Measurements from ENCODE around the gene KRTAP12-1. TPM values are rescaled to one million over a fixed set of nuclear protein-coding genes. Genes with fewer than 3 reads are reported as not detected.
"Not testable (repeated sequence)": the region's sequence is repeated elsewhere in the genome, so short reads cannot be mapped to it uniquely, and the experiment has no call there.

Gene KRTAP12-1
- total RNA-seq, 1 experiment from 2014 or later = not detected

- in situ Hi-C loops (cut with HindIII; ENCODE audit: low sequenced_read_pairs) = no loop called here
- no peak for DNase-seq (ENCODE audit: low spot score)
These were observed 19.0 kb upstream of the KRTAP12-1 start for GRCh38 chr21:44701023-44701400.

- no peak for DNase-seq (ENCODE audit: low spot score)
These were observed 18.4 kb upstream of the KRTAP12-1 start for GRCh38 chr21:44700101-44701022.

GRCh38 chr21:44699502-44700001 lies 17.6 kb upstream of the KRTAP12-1 start:
- in situ Hi-C loops (cut with HindIII; ENCODE audit: low sequenced_read_pairs) = no loop called here
- no peak for DNase-seq (ENCODE audit: low spot score)

More at GRCh38 chr21:44700101-44701022, 18.4 kb upstream of the KRTAP12-1 start:
- in situ Hi-C loops (cut with HindIII; ENCODE audit: low sequenced_read_pairs) = no loop called here

- in situ Hi-C loops (cut with HindIII; ENCODE audit: low sequenced_read_pairs) = no loop called here
These were observed 16.1 kb upstream of the KRTAP12-1 start for GRCh38 chr21:44697811-44698734.

GRCh38 chr21:44697172-44697810 lies 15.3 kb upstream of the KRTAP12-1 start, which contains the start of gene KRTAP10-12:
TSS of gene KRTAP10-12 (plus strand) at chr21:44697172. CDS start at chr21:44697202, 30 bp downstream.
- DNase-seq (ENCODE audit: low spot score) = peak; percentile 69
- in situ Hi-C loops (cut with HindIII; ENCODE audit: low sequenced_read_pairs) = not testable (repeated sequence)

More at GRCh38 chr21:44697811-44698734, 16.1 kb upstream of the KRTAP12-1 start:
- no peak for DNase-seq (ENCODE audit: low spot score)

- no peak for DNase-seq (ENCODE audit: low spot score)
These were observed 14.6 kb upstream of the KRTAP12-1 start for GRCh38 chr21:44696572-44696971.

GRCh38 chr21:44695641-44696040 lies 13.7 kb upstream of the KRTAP12-1 start:
- DNase-seq (ENCODE audit: low spot score) = no peak
- in situ Hi-C loops (cut with HindIII; ENCODE audit: low sequenced_read_pairs) = no loop called here

More at GRCh38 chr21:44696572-44696971, 14.6 kb upstream of the KRTAP12-1 start:
- in situ Hi-C loops (cut with HindIII; ENCODE audit: low sequenced_read_pairs) = no loop called here

- DNase-seq (ENCODE audit: low spot score) = no peak
- in situ Hi-C loops (cut with HindIII; ENCODE audit: low sequenced_read_pairs) = no loop called here
These were observed 13.2 kb upstream of the KRTAP12-1 start for GRCh38 chr21:44695184-44695583.

- DNase-seq (ENCODE audit: low spot score) = no peak
- in situ Hi-C loops (cut with HindIII; ENCODE audit: low sequenced_read_pairs) = no loop called here
These were observed 12.8 kb upstream of the KRTAP12-1 start for GRCh38 chr21:44694776-44695175.

GRCh38 chr21:44692798-44693512 lies 11.0 kb upstream of the KRTAP12-1 start:
- in situ Hi-C loops (cut with HindIII; ENCODE audit: low sequenced_read_pairs) = no loop called here
- no peak for DNase-seq (ENCODE audit: low spot score)

- in situ Hi-C loops (cut with HindIII; ENCODE audit: low sequenced_read_pairs) = no loop called here
- DNase-seq (ENCODE audit: low spot score) = no peak
These were observed 9.7 kb upstream of the KRTAP12-1 start for GRCh38 chr21:44691686-44692085.

GRCh38 chr21:44689740-44690139 lies 7.8 kb upstream of the KRTAP12-1 start:
- DNase-seq (ENCODE audit: low spot score); in situ Hi-C loops (cut with HindIII; ENCODE audit: low sequenced_read_pairs): not testable (repeated sequence)

- DNase-seq (ENCODE audit: low spot score) = no peak
- in situ Hi-C loops (cut with HindIII; ENCODE audit: low sequenced_read_pairs) = no loop called here
These were observed 5.7 kb upstream of the KRTAP12-1 start for GRCh38 chr21:44687671-44688070.

- no peak for DNase-seq (ENCODE audit: low spot score)
- in situ Hi-C loops (cut with HindIII; ENCODE audit: low sequenced_read_pairs) = no loop called here
These were observed 5.0 kb upstream of the KRTAP12-1 start for GRCh38 chr21:44686843-44687561.

GRCh38 chr21:44686000-44686781 lies 4.2 kb upstream of the KRTAP12-1 start:
- in situ Hi-C loops (cut with HindIII; ENCODE audit: low sequenced_read_pairs) = no loop called here
- no peak for DNase-seq (ENCODE audit: low spot score)

- DNase-seq (ENCODE audit: low spot score); in situ Hi-C loops (cut with HindIII; ENCODE audit: low sequenced_read_pairs): not testable (repeated sequence)
These were observed 3.1 kb upstream of the KRTAP12-1 start for GRCh38 chr21:44685050-44685449.

GRCh38 chr21:44684483-44684882 lies 2.5 kb upstream of the KRTAP12-1 start:
- DNase-seq (ENCODE audit: low spot score) = no peak
- in situ Hi-C loops (cut with HindIII; ENCODE audit: low sequenced_read_pairs) = no loop called here

All from G401 (cell line).